ENCODE measurements around the gene ZFAND3.

- TF ChIP-seq POLR2AphosphoS5 (IDR thresholded peaks at IDR 0.05), result no peak
- TF ChIP-seq, protein P1, sequence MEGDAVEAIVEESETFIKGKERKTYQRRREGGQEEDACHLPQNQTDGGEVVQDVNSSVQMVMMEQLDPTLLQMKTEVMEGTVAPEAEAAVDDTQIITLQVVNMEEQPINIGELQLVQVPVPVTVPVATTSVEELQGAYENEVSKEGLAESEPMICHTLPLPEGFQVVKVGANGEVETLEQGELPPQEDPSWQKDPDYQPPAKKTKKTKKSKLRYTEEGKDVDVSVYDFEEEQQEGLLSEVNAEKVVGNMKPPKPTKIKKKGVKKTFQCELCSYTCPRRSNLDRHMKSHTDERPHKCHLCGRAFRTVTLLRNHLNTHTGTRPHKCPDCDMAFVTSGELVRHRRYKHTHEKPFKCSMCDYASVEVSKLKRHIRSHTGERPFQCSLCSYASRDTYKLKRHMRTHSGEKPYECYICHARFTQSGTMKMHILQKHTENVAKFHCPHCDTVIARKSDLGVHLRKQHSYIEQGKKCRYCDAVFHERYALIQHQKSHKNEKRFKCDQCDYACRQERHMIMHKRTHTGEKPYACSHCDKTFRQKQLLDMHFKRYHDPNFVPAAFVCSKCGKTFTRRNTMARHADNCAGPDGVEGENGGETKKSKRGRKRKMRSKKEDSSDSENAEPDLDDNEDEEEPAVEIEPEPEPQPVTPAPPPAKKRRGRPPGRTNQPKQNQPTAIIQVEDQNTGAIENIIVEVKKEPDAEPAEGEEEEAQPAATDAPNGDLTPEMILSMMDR (IDR thresholded peaks at IDR 0.05), result no peak
These were observed 14.9 kb upstream of the ZFAND3 start for GRCh38 chr6:37804586-37804985.
